C1 segment of cervical spinal cord (tissue), 14 donors: ENCODE results near the gene STPG3.

Experiments used
- DNase-seq, 14 donors: peaks; one replicate each; lab custom pipeline; 2025; lab: John Stamatoyannopoulos, UW

The STPG3 gene

GRCh38 chr9:137278721-137279711 lies 27.9 kb downstream of the STPG3 start:
- no peak for DNase-seq

GRCh38 chr9:137279741-137280473 lies 28.8 kb downstream of the STPG3 start:
- DNase-seq = no peak

GRCh38 chr9:137280474-137281344 lies 29.6 kb downstream of the STPG3 start:
- DNase-seq = no peak

- DNase-seq = no peak
Measured at GRCh38 chr9:137281345-137282116, 30.4 kb downstream of the STPG3 start.

- DNase-seq = no peak
Measured at GRCh38 chr9:137286975-137287383, 35.9 kb downstream of the STPG3 start.

GRCh38 chr9:137293094-137293481 lies 42.0 kb downstream of the STPG3 start:
- DNase-seq = no peak

GRCh38 chr9:137293482-137294090 lies 42.5 kb downstream of the STPG3 start:
- DNase-seq = no peak

- DNase-seq = no peak
Measured at GRCh38 chr9:137294091-137294680, 43.1 kb downstream of the STPG3 start.

GRCh38 chr9:137294681-137295237 lies 43.7 kb downstream of the STPG3 start:
- DNase-seq = no peak

- peak in 1 of 14 donors; percentile 26 for DNase-seq
Measured at GRCh38 chr9:137295238-137295811, 44.2 kb downstream of the STPG3 start.

GRCh38 chr9:137295849-137296669 lies 45.0 kb downstream of the STPG3 start:
- no peak for DNase-seq

GRCh38 chr9:137296670-137297664 lies 45.9 kb downstream of the STPG3 start:
- no peak for DNase-seq

GRCh38 chr9:137297966-137298365 lies 46.9 kb downstream of the STPG3 start:
- no peak for DNase-seq

GRCh38 chr9:137298401-137299202 lies 47.5 kb downstream of the STPG3 start:
- peak in 2 of 14 donors; percentile 48 to 63 for DNase-seq

GRCh38 chr9:137299203-137299565 lies 48.1 kb downstream of the STPG3 start:
- DNase-seq = no peak

GRCh38 chr9:137299938-137300337 lies 48.9 kb downstream of the STPG3 start:
- peak in 3 of 14 donors; percentile 9 to 39 (median 17) for DNase-seq
